ACC112 (cell line): ENCODE data around the gene HLA-DOA.

Experiments used
- H2AFZ ChIP-seq: fragments of 200-600 bp; sonication (generic); one replicate; pipeline ENCODE4 v1.6.0; 2017; ENCODE audit warnings: antibody characterized with exemption, low read length; ENCODE audit not compliant: unreplicated experiment
- H3K27ac ChIP-seq: fragments of 200-600 bp; sonication (generic); 2 replicates; pipeline ENCODE4 v1.5.1; 2014; ENCODE audit warnings: low read depth, mild to moderate bottlenecking, antibody characterized with exemption, low read length, moderate library complexity
- H3K27me3 ChIP-seq: fragments of 200-600 bp; sonication (generic); 2 replicates; pipeline ENCODE4 v1.6.1; 2014; ENCODE audit warnings: mild to moderate bottlenecking, antibody characterized with exemption, low read length, moderate library complexity, mixed read lengths; ENCODE audit not compliant: insufficient read depth
- H3K36me3 ChIP-seq: fragments of 200-600 bp; sonication (generic); 2 replicates; pipeline ENCODE4 v1.6.1; 2016; ENCODE audit warnings: mild to moderate bottlenecking, antibody characterized with exemption, low read length, moderate library complexity, mixed read lengths; ENCODE audit not compliant: insufficient read depth
- H3K4me1 ChIP-seq: fragments of 200-600 bp; sonication (generic); one replicate; pipeline ENCODE4 v1.6.1; 2016; ENCODE audit warnings: low read length, mixed read lengths; ENCODE audit not compliant: insufficient read depth, unreplicated experiment, control insufficient read depth
- H3K4me3 ChIP-seq: fragments of 200-600 bp; sonication (generic); 2 replicates; pipeline ENCODE4 v1.5.1; 2014; ENCODE audit warnings: mild to moderate bottlenecking, low read depth, low read length
- H3K79me2 ChIP-seq: fragments of 200-600 bp; sonication (generic); one replicate; pipeline ENCODE4 v1.6.0; 2016; ENCODE audit warnings: low read length; ENCODE audit not compliant: control insufficient read depth, unreplicated experiment, insufficient read depth

The HLA-DOA gene

GRCh38 chr6:33029328-33030184, 20.2 kb upstream of the HLA-DOA start:
- no peak overlapping the region for H3K4me3 ChIP-seq
- H3K27me3 ChIP-seq, result peaks cover 75% of the 10 kb centered on the region
- H3K27ac ChIP-seq, result no peak overlapping the region
- H3K79me2 ChIP-seq, result no peaks in the 10 kb centered on the region
- no peaks in the 10 kb centered on the region for H3K36me3 ChIP-seq
- H2AFZ ChIP-seq, result no peak overlapping the region
- no peaks in the 10 kb centered on the region for H3K4me1 ChIP-seq

DNA sequence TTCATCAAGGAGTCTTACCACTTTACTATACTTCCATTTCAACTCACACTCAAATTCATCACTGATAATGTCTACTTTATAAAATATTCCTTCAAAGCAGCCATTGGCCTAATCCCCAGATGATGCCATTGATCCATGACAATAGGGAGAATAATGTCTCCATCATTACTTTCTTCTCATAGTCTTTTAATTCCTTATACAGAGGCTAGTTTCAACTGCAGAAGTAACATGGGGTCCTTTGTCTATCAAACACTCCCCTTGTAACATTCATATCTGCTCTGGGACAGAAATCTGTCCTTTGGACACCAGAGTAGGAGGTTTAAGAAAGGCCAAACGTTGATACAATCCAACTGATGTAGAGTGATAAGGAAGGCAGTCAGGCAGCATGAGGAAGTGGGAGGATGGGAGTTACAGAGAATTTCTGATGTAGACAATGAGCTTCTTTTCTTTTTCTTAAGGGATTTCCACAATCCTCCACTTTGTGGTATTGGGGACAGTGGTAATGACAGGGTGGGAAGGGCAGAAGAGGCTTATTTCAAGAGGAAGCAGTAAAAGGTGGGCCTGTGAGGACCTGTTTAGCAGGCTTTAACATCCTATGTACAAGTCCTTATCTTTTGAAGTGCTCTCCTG, 18.9 kb upstream of the HLA-DOA start:
- Histone ChIP-seq H3K79me2 (no peaks in the 10 kb centered on the region), H3K4me3 (no peak overlapping the region), H3K4me1 (no peaks in the 10 kb centered on the region), H2AFZ (no peak overlapping the region), H3K36me3 (no peaks in the 10 kb centered on the region), H3K27ac (no peak overlapping the region), H3K27me3 (peaks cover 63% of the 10 kb centered on the region)

- H2AFZ ChIP-seq, result no peak overlapping the region
- H3K36me3 ChIP-seq, result no peaks in the 10 kb centered on the region
- peaks cover 26% of the 10 kb centered on the region for H3K27me3 ChIP-seq
- H3K4me1 ChIP-seq, result peaks cover 1% of the 10 kb centered on the region
- no peaks in the 10 kb centered on the region for H3K79me2 ChIP-seq
- no peak overlapping the region for H3K27ac ChIP-seq
- H3K4me3 ChIP-seq, result no peak overlapping the region
Measured at GRCh38 chr6:33024521-33024920, 15.1 kb upstream of the HLA-DOA start.

DNA sequence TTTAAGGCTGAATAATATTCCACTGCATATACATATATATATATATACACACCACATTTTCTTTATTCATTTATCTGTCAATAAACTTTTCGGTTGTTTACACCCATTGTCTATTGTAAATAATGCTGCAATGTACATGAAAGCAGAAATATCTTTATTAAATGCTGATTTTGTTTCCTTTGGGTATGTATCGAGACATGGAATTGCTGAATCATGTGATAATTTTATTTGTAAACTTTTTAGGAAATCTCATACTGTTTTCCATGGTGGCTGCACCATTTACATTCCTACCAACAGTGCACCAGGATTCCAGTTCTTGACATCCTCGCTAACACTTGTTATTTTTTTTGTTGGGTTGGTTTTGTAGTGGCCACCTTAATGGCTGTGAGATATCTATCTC, 14.1 kb upstream of the HLA-DOA start:
- no peaks in the 10 kb centered on the region for H3K36me3 ChIP-seq
- H3K4me1 ChIP-seq, result peaks cover 6% of the 10 kb centered on the region
- H3K4me3 ChIP-seq, result no peak overlapping the region
- H3K27ac ChIP-seq, result no peak overlapping the region
- no peaks in the 10 kb centered on the region for H3K79me2 ChIP-seq
- H3K27me3 ChIP-seq, result peaks cover 19% of the 10 kb centered on the region
- H2AFZ ChIP-seq, result no peak overlapping the region

DNA sequence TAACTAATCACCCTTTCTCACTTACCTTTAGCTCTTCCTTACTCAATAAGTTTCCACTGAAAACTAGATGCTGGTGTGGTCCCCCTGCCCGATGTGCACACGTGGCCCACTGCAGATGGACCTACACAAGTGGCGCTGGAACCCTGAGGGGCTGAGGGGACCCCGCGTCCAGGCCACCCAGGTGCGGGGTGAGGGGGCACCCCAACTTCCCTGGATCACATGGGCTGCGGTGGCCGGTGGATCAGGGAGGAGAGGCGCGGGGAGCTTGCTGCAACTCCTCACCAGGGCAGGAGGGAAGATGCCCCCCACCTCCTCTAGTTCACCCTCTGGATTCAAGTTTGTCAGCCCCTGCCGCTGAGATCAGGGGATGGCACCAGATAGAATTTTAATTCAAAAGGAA, 12.5 kb upstream of the HLA-DOA start:
- no peak overlapping the region for H2AFZ ChIP-seq
- no peak overlapping the region for H3K27ac ChIP-seq
- no peak overlapping the region for H3K4me3 ChIP-seq
- peaks cover 9% of the 10 kb centered on the region for H3K27me3 ChIP-seq
- H3K36me3 ChIP-seq, result no peaks in the 10 kb centered on the region
- peaks cover 15% of the 10 kb centered on the region for H3K4me1 ChIP-seq
- no peaks in the 10 kb centered on the region for H3K79me2 ChIP-seq

GRCh38 chr6:33019372-33019771, 10.0 kb upstream of the HLA-DOA start:
- Histone ChIP-seq H2AFZ (peak overlapping the region; percentile 78), H3K79me2 (no peaks in the 10 kb centered on the region), H3K27ac (no peak overlapping the region), H3K27me3 (0 out of 2 replicates have a peak, but pooled peaks cover under 1% of the 10 kb centered on the region), H3K4me3 (peak overlapping the region; percentile 66), H3K4me1 (peaks cover 15% of the 10 kb centered on the region), H3K36me3 (no peaks in the 10 kb centered on the region)

- peaks cover 5% of the 10 kb centered on the region; the same call in 1 of the 2 replicates for H3K27me3 ChIP-seq
- H3K27ac ChIP-seq, result peak overlapping the region; percentile 16; the same call in 1 of the 2 replicates
- peaks cover 15% of the 10 kb centered on the region for H3K4me1 ChIP-seq
- no peaks in the 10 kb centered on the region for H3K79me2 ChIP-seq
- peak overlapping the region; percentile 78 for H2AFZ ChIP-seq
- no peaks in the 10 kb centered on the region for H3K36me3 ChIP-seq
- peak overlapping the region; percentile 66 for H3K4me3 ChIP-seq
Measured at GRCh38 chr6:33018904-33019303, 9.5 kb upstream of the HLA-DOA start.

- H3K27me3 ChIP-seq, result peaks cover 10% of the 10 kb centered on the region; the same call in 1 of the 2 replicates
- H3K4me3 ChIP-seq, result peak overlapping the region; percentile 66; the same call in 1 of the 2 replicates
- H2AFZ ChIP-seq, result peak overlapping the region; percentile 59
- H3K79me2 ChIP-seq, result no peaks in the 10 kb centered on the region
- H3K36me3 ChIP-seq, result no peaks in the 10 kb centered on the region
- peaks cover 15% of the 10 kb centered on the region for H3K4me1 ChIP-seq
- no peak overlapping the region for H3K27ac ChIP-seq
Measured at GRCh38 chr6:33018418-33018817, 9.0 kb upstream of the HLA-DOA start.

DNA sequence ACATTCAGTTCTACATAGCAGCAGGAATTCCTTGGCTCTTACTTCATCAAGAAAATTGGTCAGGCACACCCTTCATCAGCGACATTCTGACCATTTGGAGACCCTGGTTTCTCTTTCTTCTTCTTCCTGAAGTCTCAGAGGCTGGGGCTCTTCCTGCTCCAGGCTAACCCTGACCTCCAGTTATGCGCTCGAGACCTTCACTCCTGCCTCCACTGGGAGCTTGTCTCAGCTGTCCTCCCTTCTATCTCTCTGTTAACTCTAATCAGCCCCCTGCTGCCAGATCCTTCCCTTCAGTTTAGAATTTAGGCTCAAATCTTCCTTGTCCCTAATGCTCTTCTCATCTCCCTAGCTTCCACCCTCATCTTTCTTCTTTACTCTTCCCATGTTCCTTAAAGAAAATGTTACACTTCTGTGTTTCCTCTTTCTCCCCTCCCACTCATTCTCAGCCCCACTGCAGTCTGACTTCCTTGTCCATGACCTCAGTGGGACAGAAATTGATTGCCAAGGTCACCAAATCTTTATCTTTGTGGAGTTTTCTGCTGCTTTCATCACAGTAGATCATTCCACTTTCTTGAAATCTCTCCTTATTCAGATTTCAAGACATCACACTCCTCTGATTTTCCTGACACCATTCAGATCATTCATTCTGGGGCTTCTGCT, 8.4 kb upstream of the HLA-DOA start:
- Histone ChIP-seq H3K27ac (no peak overlapping the region), H3K27me3 (peaks cover 14% of the 10 kb centered on the region; the same call in 1 of the 2 replicates), H2AFZ (peak overlapping the region; percentile 59), H3K4me1 (peaks cover 15% of the 10 kb centered on the region), H3K36me3 (no peaks in the 10 kb centered on the region), H3K79me2 (no peaks in the 10 kb centered on the region), H3K4me3 (no peak overlapping the region)

- peaks cover 15% of the 10 kb centered on the region for H3K4me1 ChIP-seq
Measured at GRCh38 chr6:33017018-33017417, 7.6 kb upstream of the HLA-DOA start.

More at GRCh38 chr6:33017018-33017417, 7.6 kb upstream of the HLA-DOA start:
- Histone ChIP-seq H3K79me2 (no peaks in the 10 kb centered on the region), H3K4me3 (no peak overlapping the region), H2AFZ (no peak overlapping the region), H3K27ac (no peak overlapping the region), H3K36me3 (no peaks in the 10 kb centered on the region), H3K27me3 (peaks cover 18% of the 10 kb centered on the region; the same call in 1 of the 2 replicates)
